Spleen (tissue), 7 donors: ENCODE results near the gene NPTX1.

ENCODE experiments used
- CTCF ChIP-seq, 11 experiments: fragments of 200-600 bp in 7 of 11; fragments of 450-650 bp in 4 of 11; sonication (generic) in 4 of 11; IDR thresholded peaks in 8 of 11; conservative IDR thresholded peaks in 3 of 11; 1 replicate in 7 of 11; 2 replicates in 4 of 11; pipeline versions ENCODE4 v1.4.0 to v1.8.0; 2016 to 2021; ENCODE audit warnings: antibody characterized with exemption in 11 of 11, inconsistent platforms in 4 of 11, mild to moderate bottlenecking in 1 of 11
- POLR2A ChIP-seq, 3 donors: fragments of 450-650 bp; IDR thresholded peaks; one replicate each; pipeline ENCODE4 v1.5.1; 2017; ENCODE audit warnings: antibody characterized with exemption in 3 of 3, mild to moderate bottlenecking in 1 of 3
- donor health status: DM: no; HTN: no; CAD: no; lungs with moderate emphysema.
- donor health status: DM: no; HTN: no; CAD: no.
- donor health status: DM: no; HTN: no; CAD: no.

- no peak for TF ChIP-seq CTCF (IDR thresholded peaks at IDR 0.05 in 8 of 11, conservative IDR thresholded peaks at IDR 0.05 in 3 of 11)
- no peak for TF ChIP-seq POLR2A (IDR thresholded peaks at IDR 0.05)
These were observed 12.5 kb downstream of the NPTX1 start for GRCh38 chr17:80463784-80464400.
